ENCODE data around the gene ATG7.
"Not testable (repeated sequence)": the region's sequence is repeated elsewhere in the genome, so short reads cannot be mapped to it uniquely, and the experiment has no call there.

- not testable (repeated sequence) for TF ChIP-seq POLR2A (IDR thresholded peaks at IDR 0.05)
- TF ChIP-seq, protein P1, sequence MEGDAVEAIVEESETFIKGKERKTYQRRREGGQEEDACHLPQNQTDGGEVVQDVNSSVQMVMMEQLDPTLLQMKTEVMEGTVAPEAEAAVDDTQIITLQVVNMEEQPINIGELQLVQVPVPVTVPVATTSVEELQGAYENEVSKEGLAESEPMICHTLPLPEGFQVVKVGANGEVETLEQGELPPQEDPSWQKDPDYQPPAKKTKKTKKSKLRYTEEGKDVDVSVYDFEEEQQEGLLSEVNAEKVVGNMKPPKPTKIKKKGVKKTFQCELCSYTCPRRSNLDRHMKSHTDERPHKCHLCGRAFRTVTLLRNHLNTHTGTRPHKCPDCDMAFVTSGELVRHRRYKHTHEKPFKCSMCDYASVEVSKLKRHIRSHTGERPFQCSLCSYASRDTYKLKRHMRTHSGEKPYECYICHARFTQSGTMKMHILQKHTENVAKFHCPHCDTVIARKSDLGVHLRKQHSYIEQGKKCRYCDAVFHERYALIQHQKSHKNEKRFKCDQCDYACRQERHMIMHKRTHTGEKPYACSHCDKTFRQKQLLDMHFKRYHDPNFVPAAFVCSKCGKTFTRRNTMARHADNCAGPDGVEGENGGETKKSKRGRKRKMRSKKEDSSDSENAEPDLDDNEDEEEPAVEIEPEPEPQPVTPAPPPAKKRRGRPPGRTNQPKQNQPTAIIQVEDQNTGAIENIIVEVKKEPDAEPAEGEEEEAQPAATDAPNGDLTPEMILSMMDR (IDR thresholded peaks at IDR 0.05), result not testable (repeated sequence)
Observed at GRCh38 chr3:11462673-11463072, 190.5 kb downstream of the ATG7 start.
